ENCODE data around the gene PIGN. TPM values are rescaled to one million over a fixed set of nuclear protein-coding genes. Genes with fewer than 3 reads are reported as not detected.
A peak's percentile ranks its signal among the peaks of the same experiment; 100 is the strongest.
"Not testable (repeated sequence)": the region's sequence is repeated elsewhere in the genome, so short reads cannot be mapped to it uniquely, and the experiment has no call there.

The PIGN gene
- total RNA-seq, 2 experiments from 2014 or later: 24.9 to 28.1 TPM

DNA sequence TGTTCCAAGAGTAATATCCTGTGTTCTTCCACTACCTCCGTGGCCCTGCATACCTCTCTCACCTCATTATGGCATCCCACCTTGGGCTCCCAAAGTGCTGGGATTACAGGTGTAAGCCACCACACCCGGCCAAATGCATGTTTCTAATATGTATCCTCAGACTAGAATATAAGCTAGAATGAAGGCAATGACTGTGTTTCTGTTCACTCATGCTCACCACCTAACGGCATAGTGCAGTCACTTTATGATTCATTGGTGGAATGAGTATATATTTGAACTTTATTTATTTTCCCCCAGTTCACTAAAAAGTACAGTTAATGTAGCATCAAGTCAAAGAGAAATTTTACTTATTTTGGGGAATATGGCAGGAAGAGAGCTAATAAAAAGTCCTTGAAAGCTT is 11.3 kb downstream of the PIGN start:
- ChIA-PET POLR2A (no interaction called here), CTCF (interaction anchor here (1.0 to 2.4 kb wide), 2 partner anchors 8 to 9 kb away, joined by 3 to 12 read pairs; no protein-coding TSS in a partner anchor)
- Mint-ChIP-seq H3K27me3 (no peaks in the 10 kb centered on the region), H3K4me1 (ENCODE audit: low read depth) (peaks cover 2% of the 10 kb centered on the region), H3K9me3 (no peaks in the 10 kb centered on the region), H3K4me3 (no peak overlapping the region), H3K27ac (no peak overlapping the region), H3K36me3 (ENCODE audit: low read depth) (peaks cover 5% of the 10 kb centered on the region)
- intact Hi-C loops (cut with micrococcal nuclease): no loop called here
- peak; percentile 30 for ATAC-seq
- no peak for DNase-seq
- no peak for TF ChIP-seq CTCF (IDR thresholded peaks at IDR 0.05)

DNA sequence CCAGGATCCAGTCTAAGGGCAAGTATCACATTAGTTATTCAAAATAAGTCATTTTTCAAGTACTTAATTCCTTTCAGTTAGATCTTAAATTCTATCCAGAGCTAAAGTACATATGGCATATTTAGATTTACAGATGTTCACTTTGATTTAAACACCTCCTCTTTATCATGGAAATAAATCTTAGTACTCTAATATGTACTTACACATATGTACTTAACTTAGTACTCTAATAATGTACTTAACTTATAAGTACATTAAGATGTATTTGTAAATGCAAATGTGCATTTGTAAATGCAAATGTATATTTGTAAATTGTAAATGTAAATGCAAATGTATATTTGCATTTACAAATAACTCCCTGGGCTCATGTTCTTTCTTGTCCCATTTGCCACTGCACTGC is 14.6 kb downstream of the PIGN start:
- Mint-ChIP-seq H3K9me3 (no peaks in the 10 kb centered on the region), H3K27ac (no peak overlapping the region), H3K4me1 (ENCODE audit: low read depth) (no peaks in the 10 kb centered on the region), H3K36me3 (ENCODE audit: low read depth) (peaks cover 5% of the 10 kb centered on the region), H3K27me3 (no peaks in the 10 kb centered on the region), H3K4me3 (no peak overlapping the region)
- ATAC-seq (no peak), DNase-seq (no peak)
- intact Hi-C loops (cut with micrococcal nuclease): no loop called here
- TF ChIP-seq CTCF (IDR thresholded peaks at IDR 0.05): no peak
- ChIA-PET POLR2A (no interaction called here), CTCF (no interaction called here)

- DNase-seq (no peak), ATAC-seq (no peak)
- Mint-ChIP-seq H3K36me3 (ENCODE audit: low read depth) (peaks cover 13% of the 10 kb centered on the region), H3K27me3 (no peaks in the 10 kb centered on the region), H3K4me1 (ENCODE audit: low read depth) (no peaks in the 10 kb centered on the region), H3K9me3 (peaks cover 2% of the 10 kb centered on the region), H3K27ac (no peak overlapping the region), H3K4me3 (no peak overlapping the region)
- intact Hi-C loops (cut with micrococcal nuclease): no loop called here
- TF ChIP-seq CTCF (IDR thresholded peaks at IDR 0.05): no peak
- ChIA-PET CTCF (interaction anchor here (1.1 kb wide), 1 partner anchor 12 kb away, joined by 3 read pairs; no protein-coding TSS in a partner anchor), POLR2A (no interaction called here)
Observed at GRCh38 chr18:62170857-62171256, 16.0 kb downstream of the PIGN start.

GRCh38 chr18:62166524-62166923 is 20.3 kb downstream of the PIGN start:
- DNase-seq; H3K27ac Mint-ChIP-seq; H3K9me3 Mint-ChIP-seq; ATAC-seq; H3K27me3 Mint-ChIP-seq; intact Hi-C loops (cut with micrococcal nuclease); H3K4me3 Mint-ChIP-seq; POLR2A ChIA-PET: not testable (repeated sequence)
- Mint-ChIP-seq H3K4me1 (ENCODE audit: low read depth) (peaks cover 12% of the 10 kb centered on the region), H3K36me3 (ENCODE audit: low read depth) (peaks cover 19% of the 10 kb centered on the region)
- CTCF ChIA-PET: interaction anchor here (1.6 to 2.8 kb wide), 2 partner anchors 9 to 83 kb away, joined by 3 to 6 read pairs; no protein-coding TSS in a partner anchor

DNA sequence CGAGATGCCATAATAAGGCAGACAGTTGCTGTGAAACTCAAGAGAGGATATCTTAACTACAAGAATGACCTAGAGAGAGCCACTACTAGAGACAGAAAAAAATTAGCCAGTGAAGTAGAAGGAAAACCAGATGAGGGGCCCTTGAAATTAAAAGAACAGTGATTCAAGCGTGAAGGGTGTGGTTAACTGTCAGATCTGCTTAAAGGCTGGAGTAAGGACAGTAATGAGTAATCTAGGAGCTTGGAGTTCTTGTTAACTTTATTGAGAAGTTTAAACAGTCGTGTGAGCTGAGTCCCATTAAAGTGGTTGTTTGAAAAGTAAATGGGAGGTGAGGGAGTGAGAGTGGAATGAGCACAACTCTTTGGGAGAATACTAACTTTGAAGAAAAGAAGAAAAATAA is 21.3 kb downstream of the PIGN start:
- no peak for DNase-seq
- Mint-ChIP-seq H3K27me3 (no peaks in the 10 kb centered on the region), H3K27ac (no peak overlapping the region), H3K4me1 (ENCODE audit: low read depth) (peaks cover 12% of the 10 kb centered on the region), H3K36me3 (ENCODE audit: low read depth) (peaks cover 19% of the 10 kb centered on the region), H3K4me3 (no peak overlapping the region), H3K9me3 (peaks cover 5% of the 10 kb centered on the region)
- TF ChIP-seq CTCF (IDR thresholded peaks at IDR 0.05): no peak
- intact Hi-C loops (cut with micrococcal nuclease): no loop called here
- ChIA-PET POLR2A (no interaction called here), CTCF (interaction anchor here (0.6 to 2.8 kb wide), 2 partner anchors 18 to 84 kb away, joined by 3 to 6 read pairs; no protein-coding TSS in a partner anchor)
- ATAC-seq: no peak

All from activated CD8-positive, alpha-beta T cell treated with anti-CD3 and anti-CD28 coated beads for 36 hours (primary cell).